Body of pancreas (tissue), 4 donors: ENCODE measurements around the gene PIP5K1B.

Experiments used
- POLR2A ChIP-seq, 3 donors: fragments of 450-650 bp; IDR thresholded peaks; one replicate each; pipeline ENCODE4 v1.6.1; 2016; ENCODE audit warnings: antibody characterized with exemption in 3 of 3, mild to moderate bottlenecking in 2 of 3
- TF ChIP-seq, protein P1 (sequence below), 7 experiments: fragments of 450-650 bp in 4 of 7; fragments of 200-600 bp in 3 of 7; sonication (generic) in 3 of 7; IDR thresholded peaks; one replicate each; pipeline ENCODE4 v1.5.1; 2016 to 2019; ENCODE audit warnings: antibody characterized with exemption in 7 of 7

DNA sequence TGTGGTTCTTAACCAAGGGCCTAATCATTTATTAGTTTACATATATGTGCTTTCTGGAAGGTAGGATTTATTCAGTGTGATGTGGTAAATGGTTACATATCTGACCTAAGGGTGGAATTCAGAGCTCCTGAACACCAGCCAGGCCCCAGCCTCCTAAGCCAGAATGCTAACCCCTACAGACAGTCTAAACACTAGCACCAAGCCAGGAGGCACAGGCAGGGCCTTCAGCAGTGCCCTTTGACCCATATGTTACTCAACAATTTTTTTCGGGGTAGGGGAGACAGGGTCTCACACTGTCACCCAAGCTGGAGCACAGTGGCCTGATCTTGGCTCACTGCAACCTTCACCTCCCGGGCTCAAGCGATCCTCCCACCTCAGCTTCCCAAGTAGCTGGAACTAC, 268.6 kb downstream of the PIP5K1B start:
- TF ChIP-seq, protein P1, sequence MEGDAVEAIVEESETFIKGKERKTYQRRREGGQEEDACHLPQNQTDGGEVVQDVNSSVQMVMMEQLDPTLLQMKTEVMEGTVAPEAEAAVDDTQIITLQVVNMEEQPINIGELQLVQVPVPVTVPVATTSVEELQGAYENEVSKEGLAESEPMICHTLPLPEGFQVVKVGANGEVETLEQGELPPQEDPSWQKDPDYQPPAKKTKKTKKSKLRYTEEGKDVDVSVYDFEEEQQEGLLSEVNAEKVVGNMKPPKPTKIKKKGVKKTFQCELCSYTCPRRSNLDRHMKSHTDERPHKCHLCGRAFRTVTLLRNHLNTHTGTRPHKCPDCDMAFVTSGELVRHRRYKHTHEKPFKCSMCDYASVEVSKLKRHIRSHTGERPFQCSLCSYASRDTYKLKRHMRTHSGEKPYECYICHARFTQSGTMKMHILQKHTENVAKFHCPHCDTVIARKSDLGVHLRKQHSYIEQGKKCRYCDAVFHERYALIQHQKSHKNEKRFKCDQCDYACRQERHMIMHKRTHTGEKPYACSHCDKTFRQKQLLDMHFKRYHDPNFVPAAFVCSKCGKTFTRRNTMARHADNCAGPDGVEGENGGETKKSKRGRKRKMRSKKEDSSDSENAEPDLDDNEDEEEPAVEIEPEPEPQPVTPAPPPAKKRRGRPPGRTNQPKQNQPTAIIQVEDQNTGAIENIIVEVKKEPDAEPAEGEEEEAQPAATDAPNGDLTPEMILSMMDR (IDR thresholded peaks at IDR 0.05), result no peak
- no peak for TF ChIP-seq POLR2A (IDR thresholded peaks at IDR 0.05)
